Testis (tissue), 2 donors: ENCODE results near the gene SLC50A1.

Experiments
- CTCF ChIP-seq, 3 experiments: fragments of 450-650 bp in 2 of 3; fragments of 200-600 bp in 1 of 3; sonication (generic) in 1 of 3; IDR thresholded peaks; one replicate each; pipeline ENCODE4 v1.5.1; 2016 to 2019; ENCODE audit warnings: antibody characterized with exemption in 3 of 3, mild to moderate bottlenecking in 2 of 3, moderate library complexity in 1 of 3
- POLR2A ChIP-seq: fragments of 450-650 bp; IDR thresholded peaks from one replicate; pipeline ENCODE4 v1.6.1; 2017; ENCODE audit warnings: antibody characterized with exemption, mild to moderate bottlenecking, moderate library complexity

- TF ChIP-seq CTCF (IDR thresholded peaks at IDR 0.05), result no peak
- TF ChIP-seq POLR2A, result no peak
These were observed 42.9 kb downstream of the SLC50A1 start for GRCh38 chr1:155178441-155179111.
